Neuronal stem cell (in vitro differentiated cells): ENCODE data around the gene FRMD4B.

Source experiments
- DNase-seq: peaks from one replicate; pipeline ENCODE4 v3.0.0-alpha.2; 2013; ENCODE audit warnings: low spot score
- H2AFZ ChIP-seq: one replicate; pipeline ENCODE4 v1.6.1; 2013; ENCODE audit warnings: mild to moderate bottlenecking, low read length, inconsistent platforms
- H2AK5ac ChIP-seq: 2 replicates; pipeline ENCODE4 v1.6.1; 2013; ENCODE audit warnings: low read depth, mild to moderate bottlenecking, inconsistent platforms, low read length, moderate library complexity, mixed read lengths
- H2BK120ac ChIP-seq: 2 replicates; pipeline ENCODE4 v1.6.1; 2013; ENCODE audit warnings: low read depth, mild to moderate bottlenecking, inconsistent platforms, low read length, moderate library complexity, mixed read lengths
- H2BK12ac ChIP-seq: one replicate; pipeline ENCODE4 v1.6.1; 2013; ENCODE audit warnings: low read length, inconsistent platforms
- H2BK15ac ChIP-seq: 2 replicates; pipeline ENCODE4 v1.6.1; 2013; ENCODE audit warnings: mild to moderate bottlenecking, low read length, inconsistent platforms, mixed read lengths
- H2BK5ac ChIP-seq: one replicate; pipeline ENCODE4 v1.6.1; 2013; ENCODE audit warnings: inconsistent platforms, mild to moderate bottlenecking, low read length, moderate library complexity
- H3K14ac ChIP-seq: one replicate; pipeline ENCODE4 v1.6.1; 2013; ENCODE audit warnings: low read length, inconsistent platforms
- H3K18ac ChIP-seq: 2 replicates; pipeline ENCODE4 v1.6.1; 2013; ENCODE audit warnings: low read length, inconsistent platforms
- H3K23ac ChIP-seq: 2 replicates; pipeline ENCODE4 v1.6.1; 2013; ENCODE audit warnings: low read depth, mild to moderate bottlenecking, mixed read lengths, low read length, inconsistent platforms; ENCODE audit not compliant: poor library complexity
- H3K27ac ChIP-seq: replicated peaks from 3 replicates; pipeline ENCODE4 v1.5.1; 2013; ENCODE audit warnings: low read length, inconsistent platforms
- H3K27me3 ChIP-seq, 3 experiments: 2 replicates each; pipeline ENCODE4 v1.6.1; 2013; ENCODE audit warnings: low read length in 3 of 3, mild to moderate bottlenecking in 2 of 3, inconsistent platforms in 1 of 3, low read depth in 1 of 3, mixed read lengths in 1 of 3, moderate library complexity in 1 of 3; ENCODE audit not compliant: control insufficient read depth in 3 of 3, insufficient read depth in 3 of 3
- H3K36me3 ChIP-seq, 2 donors: replicated peaks in 1 of 2; 2 replicates each; pipeline ENCODE4 v1.6.1; 2013; ENCODE audit warnings: low read length in 2 of 2; ENCODE audit not compliant: control insufficient read depth in 2 of 2, insufficient read depth in 2 of 2
- H3K4ac ChIP-seq: 2 replicates; pipeline ENCODE4 v1.6.1; 2013; ENCODE audit warnings: inconsistent platforms, mild to moderate bottlenecking, low read length, moderate library complexity
- H3K4me1 ChIP-seq, 2 donors: 1 replicate in 1 of 2; 2 replicates in 1 of 2; pipeline ENCODE4 v1.6.1; 2013; ENCODE audit warnings: low read length in 2 of 2, low read depth in 1 of 2; ENCODE audit not compliant: control insufficient read depth in 2 of 2, insufficient read depth in 1 of 2
- H3K4me2 ChIP-seq: one replicate; pipeline ENCODE4 v1.6.1; 2013; ENCODE audit warnings: mild to moderate bottlenecking, low read length, inconsistent platforms; ENCODE audit not compliant: insufficient read depth, poor library complexity, severe bottlenecking
- H3K4me3 ChIP-seq, 2 donors: 2 replicates each; pipeline ENCODE4 v1.5.1; 2013; ENCODE audit warnings: low read length in 2 of 2, mild to moderate bottlenecking in 2 of 2, inconsistent platforms in 1 of 2, moderate library complexity in 1 of 2
- H3K79me1 ChIP-seq: one replicate; pipeline ENCODE4 v1.6.1; 2013; ENCODE audit warnings: low read depth, mild to moderate bottlenecking, inconsistent platforms, low read length, moderate library complexity
- H3K9ac ChIP-seq: one replicate; pipeline ENCODE4 v1.6.1; 2013; ENCODE audit warnings: mild to moderate bottlenecking, low read depth, low read length, inconsistent platforms; ENCODE audit not compliant: poor library complexity
- H3K9me3 ChIP-seq, 2 donors: replicated peaks in 1 of 2; 2 replicates each; pipeline versions ENCODE3 to v1.6.1; 2013; ENCODE audit warnings: low read length in 2 of 2, mild to moderate bottlenecking in 2 of 2, inconsistent platforms in 1 of 2, low read depth in 1 of 2, mixed read lengths in 1 of 2, moderate library complexity in 1 of 2; ENCODE audit not compliant: control insufficient read depth in 2 of 2, insufficient read depth in 1 of 2
- H4K8ac ChIP-seq: one replicate; pipeline ENCODE4 v1.6.1; 2013; ENCODE audit warnings: low read depth, mild to moderate bottlenecking, inconsistent platforms, low read length, moderate library complexity
- H4K91ac ChIP-seq: one replicate; pipeline ENCODE4 v1.6.1; 2013; ENCODE audit warnings: low read length, low read depth, mild to moderate bottlenecking, inconsistent platforms; ENCODE audit not compliant: poor library complexity
- WGBS, 2 donors: extraction: QIAGEN DNeasy Blood & Tissue Kit; methylation state at CpG; one replicate each; pipeline ENCODE4 v1.1.7; 2013; ENCODE audit warnings: missing lambda C conversion rate in 2 of 2, mixed read lengths in 1 of 2; ENCODE audit not compliant: insufficient read length in 2 of 2, insufficient replicate concordance in 1 of 2; ENCODE audit errors: extremely low coverage in 2 of 2; 5-methylcytosine and 5-hydroxymethylcytosine counted together

FRMD4B gene

DNA sequence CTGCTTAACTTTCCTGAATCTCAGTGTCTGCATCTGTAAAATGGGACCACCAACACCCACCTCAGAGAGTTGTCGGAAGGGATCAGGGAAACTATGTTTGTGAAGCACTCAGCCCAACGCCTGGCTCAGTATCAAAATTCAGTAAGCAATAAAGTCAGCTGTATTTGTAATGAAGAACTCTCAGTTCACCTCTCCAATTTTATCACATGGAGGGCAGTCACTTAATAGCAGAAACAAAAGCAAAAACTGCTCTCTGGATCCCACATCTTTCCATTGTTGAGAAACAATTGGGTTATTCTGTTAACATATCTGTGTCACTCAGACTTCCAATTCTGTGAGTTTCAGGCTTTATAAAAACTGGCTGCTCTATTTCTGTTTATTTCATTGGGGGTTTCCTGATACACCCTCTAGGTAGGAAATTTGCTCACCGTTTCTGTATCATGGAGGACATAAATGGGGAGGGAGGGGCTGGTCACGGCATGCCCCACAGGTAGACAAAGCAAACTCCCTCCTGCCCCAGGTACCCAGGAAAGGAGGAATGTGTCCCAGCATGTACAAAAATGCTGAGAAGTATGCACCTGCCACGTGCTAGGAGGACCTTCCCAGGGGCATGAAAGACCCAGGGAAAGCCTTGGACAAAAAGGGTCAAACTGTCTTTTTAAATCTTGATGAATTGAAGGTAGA, 182.1 kb downstream of the FRMD4B start:
- H2BK15ac ChIP-seq = no peak overlapping the region
- no peak for DNase-seq
- no peak overlapping the region for H3K4me2 ChIP-seq
- no peak overlapping the region for H2BK12ac ChIP-seq
- no peak overlapping the region for H2BK5ac ChIP-seq
- H3K79me1 ChIP-seq = no peaks in the 10 kb centered on the region
- H4K8ac ChIP-seq = no peak overlapping the region
- H3K36me3 ChIP-seq = no peaks in the 10 kb centered on the region
- no peak overlapping the region for H3K4me3 ChIP-seq
- H3K18ac ChIP-seq = no peak overlapping the region
- no peak overlapping the region for H2BK120ac ChIP-seq
- H3K14ac ChIP-seq = no peak overlapping the region
- H3K23ac ChIP-seq = no peak overlapping the region
- H4K91ac ChIP-seq = no peak overlapping the region
- no peak overlapping the region for H3K27ac ChIP-seq
- no peak overlapping the region for H3K4ac ChIP-seq
- H3K27me3 ChIP-seq = no peaks in the 10 kb centered on the region
- WGBS, 2 donors = no CpG with 5 or more reads among the region's 5 CpGs
- H3K9ac ChIP-seq = no peak overlapping the region
- H2AFZ ChIP-seq = no peak overlapping the region
- H3K9me3 ChIP-seq = no peaks in the 10 kb centered on the region
- peaks cover 6 to 11% of the 10 kb centered on the region in 2 donors for H3K4me1 ChIP-seq
- H2AK5ac ChIP-seq = no peak overlapping the region

DNA sequence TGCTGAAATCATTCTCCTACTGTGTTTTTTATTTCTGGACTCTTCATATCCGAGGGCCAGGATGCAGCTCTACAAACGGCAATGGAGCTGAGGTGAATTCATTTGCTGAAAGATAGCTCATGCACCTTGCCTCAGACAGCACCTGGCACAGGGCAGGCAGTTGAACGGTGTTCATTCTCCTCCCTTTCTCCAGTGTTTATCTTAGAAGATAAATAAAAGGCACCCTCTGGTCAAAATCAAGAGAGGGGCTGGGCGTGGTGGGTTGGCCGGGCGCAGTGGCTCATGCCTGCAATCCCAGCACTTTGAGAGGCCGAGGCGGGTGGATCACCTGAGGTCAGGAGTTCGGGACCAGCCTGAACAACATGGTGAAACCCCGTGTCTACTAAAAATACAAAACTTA, 184.2 kb downstream of the FRMD4B start:
- H3K4me3 ChIP-seq = no peak overlapping the region
- H2BK12ac ChIP-seq = no peak overlapping the region
- H2BK15ac ChIP-seq = no peak overlapping the region
- no peak for DNase-seq
- H2AK5ac ChIP-seq = no peak overlapping the region
- H2AFZ ChIP-seq = no peak overlapping the region
- H3K9me3 ChIP-seq = no peaks in the 10 kb centered on the region
- H3K36me3 ChIP-seq = peaks cover 0 to 4% of the 10 kb centered on the region in 2 donors
- H3K14ac ChIP-seq = no peak overlapping the region
- peaks cover 6 to 13% of the 10 kb centered on the region in 2 donors for H3K4me1 ChIP-seq
- no peak overlapping the region for H4K91ac ChIP-seq
- H2BK120ac ChIP-seq = no peak overlapping the region
- no peak overlapping the region for H3K27ac ChIP-seq
- no peak overlapping the region for H3K18ac ChIP-seq
- no peak overlapping the region for H4K8ac ChIP-seq
- no peak overlapping the region for H3K4ac ChIP-seq
- no peaks in the 10 kb centered on the region for H3K27me3 ChIP-seq
- H3K4me2 ChIP-seq = no peak overlapping the region
- no peaks in the 10 kb centered on the region for H3K79me1 ChIP-seq
- H2BK5ac ChIP-seq = no peak overlapping the region
- H3K9ac ChIP-seq = no peak overlapping the region
- H3K23ac ChIP-seq = no peak overlapping the region
- no CpG with 5 or more reads among the region's 10 CpGs for WGBS, 2 donors

DNA sequence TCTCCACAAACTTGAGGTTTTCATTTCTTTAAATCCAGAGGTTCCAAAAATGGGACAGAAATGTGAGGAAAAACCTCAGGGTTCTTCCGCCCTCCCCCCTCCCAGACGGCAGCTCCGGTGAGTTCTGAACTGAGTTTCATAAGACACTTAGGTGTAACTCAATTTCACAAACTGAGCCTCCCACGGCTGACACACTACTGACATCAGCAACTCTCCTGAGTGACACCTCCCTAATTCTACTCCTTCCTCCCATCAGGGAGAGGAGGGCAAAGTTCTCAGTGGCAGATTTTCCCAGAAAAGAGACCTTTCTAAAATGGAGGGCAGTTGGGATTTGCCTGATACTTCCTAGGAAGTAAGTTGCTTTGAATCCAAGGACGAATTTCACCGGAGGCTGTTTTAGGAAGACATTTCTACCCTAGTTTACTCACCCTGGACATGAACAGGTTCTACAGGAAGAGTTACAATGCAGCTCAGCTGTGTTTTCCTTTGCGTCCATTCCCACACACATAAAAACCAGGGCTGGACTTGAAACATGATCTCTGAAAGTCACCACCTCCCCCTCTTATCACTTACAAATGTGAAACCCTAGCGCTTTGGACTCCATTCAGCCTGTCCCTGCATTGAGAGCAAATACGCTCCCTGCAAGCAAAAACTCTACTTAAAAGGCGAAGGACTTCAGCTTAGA, 185.4 kb downstream of the FRMD4B start:
- no peak overlapping the region for H4K8ac ChIP-seq
- no peak overlapping the region for H3K4ac ChIP-seq
- no peak overlapping the region for H2BK120ac ChIP-seq
- peak; percentile 12 for DNase-seq
- no peak overlapping the region for H2BK15ac ChIP-seq
- H3K27me3 ChIP-seq = no peaks in the 10 kb centered on the region
- no peaks in the 10 kb centered on the region for H3K9me3 ChIP-seq
- no peak overlapping the region for H3K4me2 ChIP-seq
- H3K79me1 ChIP-seq = no peaks in the 10 kb centered on the region
- peaks cover 0 to 7% of the 10 kb centered on the region in 2 donors for H3K36me3 ChIP-seq
- H3K4me1 ChIP-seq = peaks cover 6 to 13% of the 10 kb centered on the region in 2 donors
- H2BK5ac ChIP-seq = no peak overlapping the region
- H3K14ac ChIP-seq = no peak overlapping the region
- no peak overlapping the region for H3K18ac ChIP-seq
- no peak overlapping the region for H3K9ac ChIP-seq
- no peak overlapping the region for H2AK5ac ChIP-seq
- H2AFZ ChIP-seq = peak overlapping the region; percentile 80
- no peak overlapping the region for H3K27ac ChIP-seq
- H3K4me3 ChIP-seq = peak overlapping the region in 1 of 2 donors; percentile 28
- no CpG with 5 or more reads among the region's 10 CpGs for WGBS, 2 donors
- no peak overlapping the region for H2BK12ac ChIP-seq
- H3K23ac ChIP-seq = no peak overlapping the region
- no peak overlapping the region for H4K91ac ChIP-seq

DNA sequence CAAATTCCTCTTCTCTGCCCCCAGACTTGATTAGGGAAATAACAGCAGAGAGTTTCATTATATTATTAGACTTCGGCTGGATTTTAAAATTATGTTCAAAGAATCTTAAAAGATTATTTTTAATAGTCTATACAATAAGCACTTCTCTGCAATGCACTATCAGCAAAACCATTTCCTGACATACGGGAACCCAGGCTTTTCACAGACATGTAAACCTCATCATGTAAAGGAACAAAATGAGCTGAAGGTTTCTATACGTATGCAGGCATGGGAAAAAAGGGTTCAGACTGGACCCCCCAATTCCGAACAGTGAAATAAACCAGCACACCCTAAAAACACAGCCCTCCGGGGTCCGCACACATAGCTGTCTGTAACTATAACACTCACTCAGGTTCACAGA, 185.9 kb downstream of the FRMD4B start:
- H2BK5ac ChIP-seq = no peak overlapping the region
- peak overlapping the region; percentile 80 for H2AFZ ChIP-seq
- H3K9me3 ChIP-seq = no peaks in the 10 kb centered on the region
- no peak overlapping the region for H2BK15ac ChIP-seq
- no peaks in the 10 kb centered on the region for H3K27me3 ChIP-seq
- no peaks in the 10 kb centered on the region for H3K79me1 ChIP-seq
- H3K36me3 ChIP-seq = peaks cover 0 to 10% of the 10 kb centered on the region in 2 donors
- no peak overlapping the region for H3K4me3 ChIP-seq
- H2BK12ac ChIP-seq = no peak overlapping the region
- H3K27ac ChIP-seq = no peak overlapping the region
- H3K4me2 ChIP-seq = no peak overlapping the region
- H4K8ac ChIP-seq = no peak overlapping the region
- H3K23ac ChIP-seq = no peak overlapping the region
- no peak overlapping the region for H3K4ac ChIP-seq
- no peak overlapping the region for H3K18ac ChIP-seq
- no peak overlapping the region for H2AK5ac ChIP-seq
- H3K14ac ChIP-seq = no peak overlapping the region
- no peak overlapping the region for H2BK120ac ChIP-seq
- H3K4me1 ChIP-seq = peaks cover 6 to 13% of the 10 kb centered on the region in 2 donors
- DNase-seq = no peak
- no peak overlapping the region for H3K9ac ChIP-seq
- no CpG with 5 or more reads among the region's 6 CpGs for WGBS, 2 donors
- H4K91ac ChIP-seq = no peak overlapping the region
